Gastroesophageal sphincter (tissue), 3 donors: ENCODE results near the gene FBXO38.

ENCODE experiments used
- POLR2AphosphoS5 ChIP-seq: sonication (generic); formaldehyde crosslinking; IDR thresholded peaks from one replicate; pipeline ENCODE4 v1.6.1; 2017; ENCODE audit warnings: antibody characterized with exemption
- TF ChIP-seq, protein P1 (sequence below), 4 experiments: fragments of 200-600 bp in 2 of 4; fragments of 450-650 bp in 2 of 4; sonication (generic) in 1 of 4; IDR thresholded peaks; one replicate each; pipeline ENCODE4 v1.5.1; 2017 to 2019; ENCODE audit warnings: antibody characterized with exemption in 4 of 4, mild to moderate bottlenecking in 2 of 4, moderate library complexity in 2 of 4

DNA sequence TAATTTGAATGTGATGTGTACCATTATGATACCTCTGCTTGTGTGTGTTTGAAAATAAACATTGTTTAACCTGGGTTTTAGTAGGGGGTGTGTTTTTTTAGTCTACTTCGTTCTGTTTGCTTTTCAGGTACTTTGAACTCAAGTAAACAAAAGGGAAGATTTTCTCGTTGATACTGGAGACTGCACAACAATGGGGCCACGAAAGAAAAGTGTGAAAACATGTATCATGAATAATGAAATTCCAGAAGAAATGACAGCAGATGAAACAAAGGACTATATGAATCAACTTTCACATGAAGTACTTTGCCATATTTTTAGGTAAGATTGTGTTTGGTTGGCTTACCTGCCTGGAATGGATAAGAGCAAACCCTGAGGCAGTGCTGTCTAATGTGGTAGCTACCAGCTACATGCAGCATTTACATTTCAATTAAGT lies 10.8 kb downstream of the FBXO38 start:
- TF ChIP-seq POLR2AphosphoS5 = no peak
- TF ChIP-seq, protein P1, sequence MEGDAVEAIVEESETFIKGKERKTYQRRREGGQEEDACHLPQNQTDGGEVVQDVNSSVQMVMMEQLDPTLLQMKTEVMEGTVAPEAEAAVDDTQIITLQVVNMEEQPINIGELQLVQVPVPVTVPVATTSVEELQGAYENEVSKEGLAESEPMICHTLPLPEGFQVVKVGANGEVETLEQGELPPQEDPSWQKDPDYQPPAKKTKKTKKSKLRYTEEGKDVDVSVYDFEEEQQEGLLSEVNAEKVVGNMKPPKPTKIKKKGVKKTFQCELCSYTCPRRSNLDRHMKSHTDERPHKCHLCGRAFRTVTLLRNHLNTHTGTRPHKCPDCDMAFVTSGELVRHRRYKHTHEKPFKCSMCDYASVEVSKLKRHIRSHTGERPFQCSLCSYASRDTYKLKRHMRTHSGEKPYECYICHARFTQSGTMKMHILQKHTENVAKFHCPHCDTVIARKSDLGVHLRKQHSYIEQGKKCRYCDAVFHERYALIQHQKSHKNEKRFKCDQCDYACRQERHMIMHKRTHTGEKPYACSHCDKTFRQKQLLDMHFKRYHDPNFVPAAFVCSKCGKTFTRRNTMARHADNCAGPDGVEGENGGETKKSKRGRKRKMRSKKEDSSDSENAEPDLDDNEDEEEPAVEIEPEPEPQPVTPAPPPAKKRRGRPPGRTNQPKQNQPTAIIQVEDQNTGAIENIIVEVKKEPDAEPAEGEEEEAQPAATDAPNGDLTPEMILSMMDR (IDR thresholded peaks at IDR 0.05) = no peak
